ENCODE measurements around the gene CEP162. TPM values are rescaled to one million over a fixed set of nuclear protein-coding genes. Genes with fewer than 3 reads are reported as not detected.
A peak's percentile ranks its signal among the peaks of the same experiment; 100 is the strongest.
"Not testable (repeated sequence)": the region's sequence is repeated elsewhere in the genome, so short reads cannot be mapped to it uniquely, and the experiment has no call there.

Gene CEP162
- total and polyA plus RNA-seq, 2 experiments from 2014 or later = 4.1 to 13.7 TPM

DNA sequence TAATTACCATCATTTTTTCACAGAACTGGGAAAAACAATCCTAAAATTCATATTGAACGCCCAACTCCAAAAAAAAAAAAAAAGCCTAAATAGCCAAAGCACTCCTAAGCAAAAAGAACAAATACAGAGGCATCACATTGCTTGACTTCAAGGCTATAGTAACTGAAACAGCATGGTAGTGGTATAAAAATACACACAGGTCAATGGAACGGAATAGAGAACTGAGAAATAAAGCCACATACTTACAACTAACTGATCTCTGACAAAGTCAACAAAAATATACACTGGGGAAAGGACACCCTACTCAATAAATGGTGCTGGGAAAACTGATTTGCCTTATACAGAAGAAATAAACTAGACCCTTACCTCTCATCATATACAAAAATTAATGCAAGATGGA lies 104.3 kb downstream of the CEP162 start:
- Histone ChIP-seq H4K20me1 (ENCODE audit: insufficient read depth, poor library complexity, severe bottlenecking) (no peaks in the 10 kb centered on the region), H3K27me3 (no peaks in the 10 kb centered on the region), H2AFZ (no peak overlapping the region), H3K9me2 (replicated peaks; ENCODE audit: insufficient read depth) (no peaks in the 10 kb centered on the region), H3K36me3 (replicated peaks; ENCODE audit: insufficient read depth, low read depth) (no peaks in the 10 kb centered on the region), H3K4me2 (no peak overlapping the region), H3K9me3 (ENCODE audit: low read depth) (no peaks in the 10 kb centered on the region), H3K4me1 (ENCODE audit: insufficient read depth) (no peaks in the 10 kb centered on the region), H3K79me2 (no peaks in the 10 kb centered on the region), H3K4me3 (no peak overlapping the region), H3K27ac (no peak overlapping the region)
- TF ChIP-seq EZH2 (IDR thresholded peaks at IDR 0.05; ENCODE audit: borderline replicate concordance) (no peak), EZH2phosphoT487 (IDR thresholded peaks at IDR 0.05; ENCODE audit: low read depth, severe bottlenecking, unreplicated experiment) (no peak)
- TF ChIP-seq, protein P1, sequence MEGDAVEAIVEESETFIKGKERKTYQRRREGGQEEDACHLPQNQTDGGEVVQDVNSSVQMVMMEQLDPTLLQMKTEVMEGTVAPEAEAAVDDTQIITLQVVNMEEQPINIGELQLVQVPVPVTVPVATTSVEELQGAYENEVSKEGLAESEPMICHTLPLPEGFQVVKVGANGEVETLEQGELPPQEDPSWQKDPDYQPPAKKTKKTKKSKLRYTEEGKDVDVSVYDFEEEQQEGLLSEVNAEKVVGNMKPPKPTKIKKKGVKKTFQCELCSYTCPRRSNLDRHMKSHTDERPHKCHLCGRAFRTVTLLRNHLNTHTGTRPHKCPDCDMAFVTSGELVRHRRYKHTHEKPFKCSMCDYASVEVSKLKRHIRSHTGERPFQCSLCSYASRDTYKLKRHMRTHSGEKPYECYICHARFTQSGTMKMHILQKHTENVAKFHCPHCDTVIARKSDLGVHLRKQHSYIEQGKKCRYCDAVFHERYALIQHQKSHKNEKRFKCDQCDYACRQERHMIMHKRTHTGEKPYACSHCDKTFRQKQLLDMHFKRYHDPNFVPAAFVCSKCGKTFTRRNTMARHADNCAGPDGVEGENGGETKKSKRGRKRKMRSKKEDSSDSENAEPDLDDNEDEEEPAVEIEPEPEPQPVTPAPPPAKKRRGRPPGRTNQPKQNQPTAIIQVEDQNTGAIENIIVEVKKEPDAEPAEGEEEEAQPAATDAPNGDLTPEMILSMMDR (IDR thresholded peaks at IDR 0.05; ENCODE audit: poor library complexity) = no peak
- 98% methylated on average over 2 of the region's 2 CpGs for WGBS (ENCODE audit: low lambda C conversion rate, missing lambda C conversion rate)
- no peak for DNase-seq (ENCODE audit: low spot score)

DNA sequence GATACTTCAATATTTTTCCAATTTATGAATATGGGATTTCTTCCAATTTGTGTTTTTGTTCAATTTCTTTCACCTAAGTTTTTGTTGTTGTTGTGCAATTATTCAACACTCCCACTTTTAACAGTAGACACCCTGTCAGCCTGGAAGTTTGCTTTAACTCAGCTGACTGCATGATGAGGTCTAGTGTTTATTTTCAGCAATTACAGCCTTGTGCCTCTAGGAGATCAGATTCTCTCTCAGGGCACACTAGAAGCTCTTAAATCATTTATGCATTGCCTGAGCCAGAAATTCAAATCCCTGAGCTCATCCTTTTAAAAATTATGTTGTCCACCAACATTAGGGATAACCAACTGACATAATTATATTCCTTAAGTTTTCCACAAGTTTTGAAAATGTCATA lies 108.2 kb downstream of the CEP162 start:
- Histone ChIP-seq H3K36me3 (replicated peaks; ENCODE audit: insufficient read depth, low read depth) (no peaks in the 10 kb centered on the region), H2AFZ (no peak overlapping the region), H3K27ac (no peak overlapping the region), H3K9me2 (replicated peaks; ENCODE audit: insufficient read depth) (no peaks in the 10 kb centered on the region), H3K4me2 (no peak overlapping the region), H3K9me3 (ENCODE audit: low read depth) (no peaks in the 10 kb centered on the region), H3K4me1 (ENCODE audit: insufficient read depth) (no peaks in the 10 kb centered on the region), H3K4me3 (no peak overlapping the region), H3K79me2 (no peaks in the 10 kb centered on the region), H4K20me1 (ENCODE audit: insufficient read depth, poor library complexity, severe bottlenecking) (no peaks in the 10 kb centered on the region), H3K27me3 (no peaks in the 10 kb centered on the region)
- peak; percentile 12 for DNase-seq (ENCODE audit: low spot score)
- no peak for TF ChIP-seq EZH2phosphoT487 (IDR thresholded peaks at IDR 0.05; ENCODE audit: low read depth, severe bottlenecking, unreplicated experiment)
- TF ChIP-seq, protein P1 (IDR thresholded peaks at IDR 0.05; ENCODE audit: poor library complexity) = no peak
- no peak for TF ChIP-seq EZH2 (IDR thresholded peaks at IDR 0.05; ENCODE audit: borderline replicate concordance)

DNA sequence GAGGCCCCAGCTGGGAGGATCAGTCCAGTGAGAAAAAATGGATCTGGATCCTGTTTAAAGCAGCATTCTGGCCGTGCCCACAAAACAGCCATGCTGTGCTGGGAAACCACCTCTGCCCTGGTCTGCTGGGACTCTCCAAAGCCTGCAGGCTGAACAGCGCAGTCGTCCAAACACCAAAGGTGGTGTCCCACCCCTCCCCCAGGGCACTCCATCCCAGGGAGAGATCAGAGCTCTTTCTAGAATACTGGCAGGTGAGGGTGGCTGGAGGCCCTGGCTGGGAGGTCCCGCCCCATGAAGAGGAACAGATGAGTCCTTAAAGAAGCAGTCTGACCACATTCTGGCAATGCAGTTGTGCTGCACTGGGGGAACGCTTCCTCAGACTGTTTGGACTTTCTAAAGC lies 109.3 kb downstream of the CEP162 start:
- no peaks in the 10 kb centered on the region for H3K79me2 ChIP-seq
- no peaks in the 10 kb centered on the region for H3K4me1 ChIP-seq (ENCODE audit: insufficient read depth)

DNA sequence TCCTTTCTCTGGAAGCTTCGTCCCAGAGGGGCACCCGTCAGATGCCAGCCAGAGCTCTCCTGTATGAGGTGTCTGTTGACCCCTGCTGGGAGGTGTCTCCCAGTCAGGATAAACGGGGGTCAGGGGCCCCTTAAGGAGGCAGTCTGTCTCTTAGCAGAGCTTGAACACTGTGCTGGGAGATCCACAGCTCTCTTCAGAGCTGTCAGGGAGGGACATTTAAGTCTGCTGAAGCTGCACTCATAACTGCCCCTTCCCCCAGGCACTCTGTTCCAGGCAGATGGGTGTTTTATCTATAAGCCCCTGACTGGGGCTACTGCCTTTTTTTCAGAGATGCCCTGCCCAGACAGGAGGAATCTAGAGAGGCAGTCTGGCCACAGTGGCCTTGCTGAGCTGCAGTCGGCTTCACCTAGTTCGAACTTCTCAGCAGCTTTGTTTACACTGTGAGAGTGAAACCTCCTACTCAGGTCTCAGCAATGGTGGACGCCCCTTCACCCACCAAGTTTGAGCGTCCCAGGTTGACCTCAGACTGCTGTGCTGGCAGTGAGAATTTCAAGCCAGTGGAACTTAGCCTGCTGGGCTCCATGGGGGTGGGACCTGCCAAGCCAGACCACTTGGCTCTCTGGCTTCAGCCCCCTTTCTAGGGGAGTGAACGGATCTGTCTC lies 112.4 kb downstream of the CEP162 start:
- H3K27me3 ChIP-seq; H3K4me3 ChIP-seq; H3K9me2 ChIP-seq (replicated peaks; ENCODE audit: insufficient read depth); H3K9me3 ChIP-seq (ENCODE audit: low read depth); H3K4me1 ChIP-seq (ENCODE audit: insufficient read depth); H3K36me3 ChIP-seq (replicated peaks; ENCODE audit: insufficient read depth, low read depth); H2AFZ ChIP-seq; H3K27ac ChIP-seq; H3K79me2 ChIP-seq; H3K4me2 ChIP-seq; H4K20me1 ChIP-seq (ENCODE audit: insufficient read depth, poor library complexity, severe bottlenecking): not testable (repeated sequence)
- DNase-seq (ENCODE audit: low spot score) = peak; percentile 23
- 76% methylated on average over 8 of the region's 8 CpGs for WGBS (ENCODE audit: low lambda C conversion rate, missing lambda C conversion rate)

More for the DNA sequence above, 109.3 kb downstream of the CEP162 start:
- H3K4me2 ChIP-seq = no peak overlapping the region
- H3K9me2 ChIP-seq (replicated peaks; ENCODE audit: insufficient read depth) = no peaks in the 10 kb centered on the region
- H3K27ac ChIP-seq = no peak overlapping the region
- no peaks in the 10 kb centered on the region for H4K20me1 ChIP-seq (ENCODE audit: insufficient read depth, poor library complexity, severe bottlenecking)
- no peak overlapping the region for H2AFZ ChIP-seq
- DNase-seq (ENCODE audit: low spot score) = no peak
- H3K9me3 ChIP-seq (ENCODE audit: low read depth) = no peaks in the 10 kb centered on the region
- no peaks in the 10 kb centered on the region for H3K27me3 ChIP-seq
- no peaks in the 10 kb centered on the region for H3K36me3 ChIP-seq (replicated peaks; ENCODE audit: insufficient read depth, low read depth)
- WGBS (ENCODE audit: low lambda C conversion rate, missing lambda C conversion rate) = 89% methylated on average over 5 of the region's 5 CpGs
- H3K4me3 ChIP-seq = no peak overlapping the region
- TF ChIP-seq EZH2 (IDR thresholded peaks at IDR 0.05; ENCODE audit: borderline replicate concordance) (no peak), EZH2phosphoT487 (IDR thresholded peaks at IDR 0.05; ENCODE audit: low read depth, severe bottlenecking, unreplicated experiment) (no peak)
- TF ChIP-seq, protein P1 (IDR thresholded peaks at IDR 0.05; ENCODE audit: poor library complexity) = no peak

DNA sequence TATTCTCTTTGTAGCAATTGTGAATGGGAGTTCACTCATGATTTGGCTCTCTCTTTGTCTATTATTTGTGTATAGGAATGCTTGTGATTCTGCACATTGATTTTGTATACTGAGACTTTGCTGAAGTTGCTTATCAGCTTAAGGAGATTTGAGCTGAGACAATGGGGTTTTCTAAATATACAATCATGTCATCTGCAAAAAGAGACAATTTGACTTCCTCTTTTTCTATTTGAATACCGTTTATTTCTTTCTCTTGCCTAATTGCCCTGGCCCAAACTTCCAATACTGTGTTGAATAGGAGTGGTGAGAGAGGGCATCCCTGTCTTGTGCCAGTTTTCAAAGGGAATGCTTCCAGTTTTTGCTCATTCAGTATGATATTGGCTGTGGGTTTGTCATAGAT lies 116.1 kb downstream of the CEP162 start:
- H3K4me1 ChIP-seq (ENCODE audit: insufficient read depth); H3K79me2 ChIP-seq; H3K4me2 ChIP-seq; H3K4me3 ChIP-seq; H3K9me3 ChIP-seq (ENCODE audit: low read depth); H3K36me3 ChIP-seq (replicated peaks; ENCODE audit: insufficient read depth, low read depth); H3K27me3 ChIP-seq; H4K20me1 ChIP-seq (ENCODE audit: insufficient read depth, poor library complexity, severe bottlenecking); H3K27ac ChIP-seq; H3K9me2 ChIP-seq (replicated peaks; ENCODE audit: insufficient read depth); H2AFZ ChIP-seq; DNase-seq (ENCODE audit: low spot score): not testable (repeated sequence)
- WGBS (ENCODE audit: low lambda C conversion rate, missing lambda C conversion rate) = 67% methylated on average over 1 of the region's 1 CpG

Measured in hepatocyte (in vitro differentiated cells).